Suppressor macrophage (primary cell): ENCODE data around the gene LARGE2.
"Not testable (repeated sequence)": the region's sequence is repeated elsewhere in the genome, so short reads cannot be mapped to it uniquely, and the experiment has no call there.

Experiments
- DNase-seq, 4 experiments: peaks; one replicate each; pipeline ENCODE4 v3.0.0-alpha.2; 2020 to 2022

LARGE2 gene

DNA sequence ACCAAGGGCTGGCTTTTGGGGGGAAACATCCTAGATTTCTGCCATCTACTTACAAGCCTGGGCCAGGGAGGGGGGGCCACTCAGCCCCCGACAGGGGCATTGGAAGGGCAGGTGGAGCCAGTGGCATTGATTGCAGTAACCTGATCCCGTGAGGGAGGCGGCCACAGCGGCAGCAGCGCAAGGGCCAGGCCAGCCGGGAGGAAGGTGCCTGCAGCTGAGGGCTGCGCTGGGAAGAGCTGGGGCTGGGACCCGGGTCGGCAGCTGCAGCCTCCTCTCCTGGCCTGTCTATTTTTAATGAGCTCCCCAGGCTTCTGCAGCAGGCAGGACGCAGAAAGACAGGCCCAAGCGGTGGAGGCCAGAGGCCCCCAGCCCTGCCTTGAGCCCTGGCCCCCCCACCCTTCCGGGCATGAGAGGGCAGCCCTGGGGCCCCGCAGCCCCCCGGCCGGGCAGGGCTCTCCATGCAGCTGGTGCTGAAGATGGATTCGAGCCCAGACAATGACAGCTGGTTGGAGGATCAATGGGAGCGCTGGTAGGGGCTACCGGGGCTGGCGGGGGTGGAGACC is 26.0 kb upstream of the LARGE2 start:
- no peak for DNase-seq

DNA sequence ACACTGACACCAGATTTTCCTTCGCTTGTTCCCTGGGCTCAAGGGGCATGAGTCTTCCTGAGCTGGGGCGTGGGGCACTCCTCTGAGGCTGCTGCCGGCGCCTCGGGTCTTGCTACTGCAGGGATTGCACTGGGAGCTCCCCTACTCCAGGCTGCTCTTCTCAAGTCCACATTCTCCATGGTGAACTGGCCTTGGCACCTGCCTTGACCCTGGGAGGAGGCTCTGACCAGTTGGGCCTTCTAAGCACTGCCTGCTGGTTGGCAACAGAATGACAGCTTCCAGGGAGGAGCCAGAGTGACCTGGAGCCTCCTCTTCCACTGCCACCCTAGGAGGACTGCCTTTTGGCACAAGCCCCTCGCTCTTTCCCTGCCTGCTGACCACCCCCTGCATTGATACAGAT is 24.9 kb upstream of the LARGE2 start:
- no peak for DNase-seq

DNA sequence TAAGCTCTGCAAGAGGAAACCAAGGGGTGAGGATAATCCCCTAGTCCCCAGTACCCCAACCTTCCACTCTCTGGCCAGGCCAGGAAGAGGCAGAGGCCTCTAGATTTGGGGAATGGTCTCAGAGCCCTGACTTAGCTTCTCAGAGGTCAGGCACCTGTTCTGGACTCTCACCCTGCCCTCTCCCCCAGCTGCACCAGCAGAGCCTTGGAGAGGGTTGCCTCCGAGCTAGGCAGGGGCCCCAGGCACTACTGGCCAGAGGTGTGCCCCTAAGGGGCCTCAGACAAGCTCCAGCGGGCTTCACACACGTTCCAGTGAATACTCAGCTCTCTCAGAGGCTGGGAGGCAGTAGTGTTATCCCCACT is 23.4 kb upstream of the LARGE2 start:
- DNase-seq, result no peak

DNA sequence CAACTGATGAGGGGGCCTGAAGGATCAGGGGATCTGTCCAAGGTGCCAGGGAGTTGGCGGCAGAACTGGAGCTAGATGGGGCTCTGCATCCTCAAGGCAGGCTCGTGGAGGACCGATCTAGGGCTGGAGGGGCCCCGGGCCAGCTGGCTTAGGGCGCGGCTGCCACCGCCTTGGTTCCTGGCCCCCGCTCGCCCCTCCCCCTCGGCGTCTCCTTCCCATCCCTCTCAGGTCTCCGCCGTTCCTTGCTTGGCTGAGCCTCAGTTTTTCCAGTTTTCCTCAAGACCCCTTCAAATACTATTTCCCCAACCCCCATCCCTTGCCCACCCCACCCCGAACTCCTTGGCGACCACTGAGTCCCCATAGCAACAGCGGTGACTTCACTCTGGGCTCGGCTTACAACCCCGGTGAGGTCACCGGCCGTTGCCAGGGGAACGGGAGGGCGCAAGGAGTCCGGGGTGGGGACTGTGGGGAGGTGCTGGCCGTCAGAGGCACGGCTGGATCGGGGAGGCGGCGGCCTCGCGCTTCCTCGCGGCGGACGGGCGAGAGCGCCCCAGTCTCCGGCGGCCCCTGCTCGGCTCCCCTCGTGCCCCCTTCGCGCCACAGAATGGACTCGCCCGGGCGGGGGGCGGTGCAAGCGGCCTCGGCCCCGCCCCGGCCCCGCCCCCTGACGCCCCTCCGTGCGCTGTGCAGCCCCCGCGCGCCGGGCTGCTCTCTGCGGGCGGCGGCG is 22.8 kb upstream of the LARGE2 start:
- DNase-seq, result peak; percentile 61 to 83 (median 68)

DNA sequence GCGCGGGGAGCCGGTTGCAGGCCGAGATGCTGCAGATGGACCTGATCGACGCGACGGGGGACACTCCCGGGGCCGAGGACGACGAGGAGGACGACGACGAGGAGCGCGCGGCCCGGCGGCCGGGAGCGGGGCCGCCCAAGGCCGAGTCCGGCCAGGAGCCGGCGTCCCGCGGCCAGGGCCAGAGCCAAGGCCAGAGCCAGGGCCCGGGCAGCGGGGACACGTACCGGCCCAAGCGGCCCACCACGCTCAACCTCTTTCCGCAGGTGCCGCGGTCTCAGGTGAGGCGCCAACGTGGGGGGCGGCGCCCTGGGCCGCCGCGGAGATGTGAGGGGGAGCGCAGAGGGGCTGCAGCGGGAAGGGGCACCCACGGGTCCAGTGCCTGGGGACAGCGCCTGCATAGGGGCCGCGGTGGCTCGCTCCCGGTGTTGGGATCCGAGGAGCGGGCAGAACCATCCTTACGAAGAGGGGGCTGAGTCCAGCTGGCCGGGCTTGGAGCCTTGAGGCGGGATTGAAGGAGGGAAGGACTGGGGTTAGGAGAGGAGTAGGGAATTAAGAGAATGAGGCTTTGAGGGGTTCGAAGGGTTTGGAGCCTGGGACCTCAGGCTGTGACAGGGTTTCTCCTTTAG is 22.2 kb upstream of the LARGE2 start:
- DNase-seq, result not testable (repeated sequence)

DNA sequence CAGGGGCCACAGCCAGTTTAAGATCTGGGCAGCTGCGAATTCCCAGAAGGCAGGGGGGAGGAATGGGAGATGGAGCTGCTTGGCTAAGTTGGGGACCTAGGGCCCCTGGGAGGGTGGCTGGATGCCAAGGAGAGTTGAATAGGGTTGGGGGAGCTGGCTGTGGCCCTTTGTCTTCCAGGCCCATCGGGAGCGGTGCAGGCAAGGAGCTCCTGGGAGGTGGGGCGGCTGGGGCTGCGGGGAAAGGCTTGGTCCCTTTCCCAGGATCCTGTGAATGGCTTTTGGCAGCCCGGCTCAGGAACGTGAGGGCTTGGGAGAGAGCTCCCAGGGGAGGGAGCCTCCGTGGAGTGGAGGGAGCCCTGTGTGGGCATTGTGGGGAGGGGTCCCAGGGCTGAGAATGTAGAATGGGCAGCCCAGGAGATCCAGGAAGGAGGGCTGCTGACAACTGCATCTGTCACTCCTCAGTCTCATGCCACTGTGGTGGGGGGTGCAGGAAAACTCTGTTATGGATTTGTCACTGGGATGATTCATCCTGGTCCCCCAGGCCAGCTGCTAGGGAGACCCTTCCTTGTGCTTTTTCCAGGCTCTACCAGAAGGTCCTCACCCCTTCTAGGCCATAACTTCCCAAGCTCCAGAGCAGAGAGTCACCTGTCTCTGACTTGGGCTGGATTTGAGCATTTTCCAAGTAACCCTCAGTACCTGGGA is 21.4 kb upstream of the LARGE2 start:
- no peak for DNase-seq

DNA sequence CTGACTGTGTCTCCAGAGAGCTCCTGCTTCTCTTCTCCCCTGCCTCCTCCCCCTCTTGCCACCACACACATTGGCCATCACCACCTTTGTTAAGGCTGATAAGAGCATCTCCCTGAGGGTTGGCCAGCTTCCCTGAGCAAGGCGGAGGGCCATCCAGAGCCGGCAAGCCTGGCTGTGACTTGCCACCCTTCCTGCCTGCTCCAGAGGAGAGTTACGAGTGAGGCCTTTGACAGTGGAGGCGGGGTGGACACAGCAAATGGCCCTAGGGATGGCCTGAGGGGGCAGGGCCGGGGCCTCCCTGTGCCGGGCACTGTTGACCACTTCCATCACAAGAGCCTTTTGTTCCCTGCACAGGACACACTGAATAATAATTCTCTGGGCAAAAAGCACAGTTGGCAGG is 20.8 kb upstream of the LARGE2 start:
- no peak for DNase-seq

DNA sequence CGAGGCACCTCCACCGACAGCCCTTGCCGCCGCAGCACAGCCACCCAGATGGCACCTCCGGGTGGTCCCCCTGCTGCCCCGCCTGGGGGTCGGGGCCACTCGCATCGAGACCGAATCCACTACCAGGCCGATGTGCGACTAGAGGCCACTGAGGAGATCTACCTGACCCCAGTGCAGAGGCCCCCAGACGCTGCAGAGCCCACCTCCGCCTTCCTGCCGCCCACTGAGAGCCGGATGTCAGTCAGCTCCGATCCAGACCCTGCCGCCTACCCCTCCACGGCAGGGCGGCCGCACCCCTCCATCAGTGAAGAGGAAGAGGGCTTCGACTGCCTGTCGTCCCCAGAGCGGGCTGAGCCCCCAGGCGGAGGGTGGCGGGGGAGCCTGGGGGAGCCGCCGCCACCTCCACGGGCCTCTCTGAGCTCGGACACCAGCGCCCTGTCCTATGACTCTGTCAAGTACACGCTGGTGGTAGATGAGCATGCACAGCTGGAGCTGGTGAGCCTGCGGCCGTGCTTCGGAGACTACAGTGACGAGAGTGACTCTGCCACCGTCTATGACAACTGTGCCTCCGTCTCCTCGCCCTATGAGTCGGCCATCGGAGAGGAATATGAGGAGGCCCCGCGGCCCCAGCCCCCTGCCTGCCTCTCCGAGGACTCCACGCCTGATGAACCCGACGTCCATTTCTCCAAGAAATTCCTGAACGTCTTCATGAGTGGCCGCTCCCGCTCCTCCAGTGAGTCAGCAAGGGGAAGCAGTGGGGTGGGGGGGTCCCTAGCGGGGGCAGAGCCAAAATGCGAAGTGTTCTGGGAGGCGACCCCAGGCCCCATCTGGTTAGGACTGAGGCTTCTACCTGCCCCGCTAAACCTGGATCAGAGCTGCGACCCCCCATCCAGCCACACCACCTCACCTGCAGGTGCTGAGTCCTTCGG is 19.7 kb upstream of the LARGE2 start:
- no peak for DNase-seq

DNA sequence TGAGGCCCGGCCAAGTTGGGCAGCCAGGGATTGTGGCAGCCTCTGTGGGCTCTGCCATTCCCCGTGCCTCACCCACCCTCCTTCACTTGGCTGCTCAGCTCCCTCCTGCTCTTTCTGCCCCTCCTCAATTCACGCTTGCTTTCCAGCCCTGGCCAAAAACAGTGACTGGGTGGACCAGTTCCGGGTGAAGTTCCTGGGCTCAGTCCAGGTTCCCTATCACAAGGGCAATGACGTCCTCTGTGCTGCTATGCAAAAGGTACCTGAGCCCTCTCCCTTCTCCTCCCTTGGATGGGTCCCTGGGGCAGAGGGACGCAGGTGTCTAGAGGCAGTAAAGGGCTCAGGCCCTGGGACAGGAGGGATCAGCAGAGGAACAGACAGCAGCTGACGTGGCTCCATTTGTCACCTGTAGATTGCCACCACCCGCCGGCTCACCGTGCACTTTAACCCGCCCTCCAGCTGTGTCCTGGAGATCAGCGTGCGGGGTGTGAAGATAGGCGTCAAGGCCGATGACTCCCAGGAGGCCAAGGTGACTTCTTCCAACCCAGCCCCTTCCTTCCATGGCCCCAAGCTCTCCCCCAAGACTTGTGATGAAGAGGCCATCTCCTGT is 18.0 kb upstream of the LARGE2 start:
- no peak for DNase-seq

DNA sequence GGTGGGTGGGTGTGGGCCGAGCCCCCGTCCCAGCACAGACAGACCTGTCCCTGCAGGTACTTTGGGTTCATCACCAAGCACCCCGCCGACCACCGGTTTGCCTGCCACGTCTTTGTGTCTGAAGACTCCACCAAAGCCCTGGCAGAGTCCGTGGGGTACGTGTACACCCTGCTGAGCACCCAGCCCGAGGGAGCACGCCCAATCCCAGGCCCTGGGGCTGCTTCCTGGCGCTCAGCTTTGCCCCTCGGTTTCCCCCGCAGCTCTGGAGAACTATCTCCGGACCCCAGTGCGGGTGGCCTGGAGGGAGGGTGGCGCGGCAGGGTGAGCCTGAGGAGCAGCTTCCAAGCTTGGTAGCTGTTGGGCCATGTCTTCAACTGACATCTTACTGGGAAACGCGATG is 17.4 kb upstream of the LARGE2 start:
- DNase-seq, result no peak

DNA sequence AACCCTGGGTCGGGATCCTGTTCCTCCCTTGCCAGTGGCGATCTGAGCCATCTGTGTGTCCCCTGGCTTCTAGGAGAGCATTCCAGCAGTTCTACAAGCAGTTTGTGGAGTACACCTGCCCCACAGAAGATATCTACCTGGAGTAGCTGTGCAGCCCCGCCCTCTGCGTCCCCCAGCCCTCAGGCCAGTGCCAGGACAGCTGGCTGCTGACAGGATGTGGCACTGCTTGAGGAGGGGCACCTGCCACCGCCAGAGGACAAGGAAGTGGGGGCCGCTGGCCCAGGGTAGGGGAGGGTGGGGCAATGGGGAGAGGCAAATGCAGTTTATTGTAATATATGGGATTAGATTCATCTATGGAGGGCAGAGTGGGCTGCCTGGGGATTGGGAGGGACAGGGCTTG is 16.9 kb upstream of the LARGE2 start:
- DNase-seq, result not testable (repeated sequence)

DNA sequence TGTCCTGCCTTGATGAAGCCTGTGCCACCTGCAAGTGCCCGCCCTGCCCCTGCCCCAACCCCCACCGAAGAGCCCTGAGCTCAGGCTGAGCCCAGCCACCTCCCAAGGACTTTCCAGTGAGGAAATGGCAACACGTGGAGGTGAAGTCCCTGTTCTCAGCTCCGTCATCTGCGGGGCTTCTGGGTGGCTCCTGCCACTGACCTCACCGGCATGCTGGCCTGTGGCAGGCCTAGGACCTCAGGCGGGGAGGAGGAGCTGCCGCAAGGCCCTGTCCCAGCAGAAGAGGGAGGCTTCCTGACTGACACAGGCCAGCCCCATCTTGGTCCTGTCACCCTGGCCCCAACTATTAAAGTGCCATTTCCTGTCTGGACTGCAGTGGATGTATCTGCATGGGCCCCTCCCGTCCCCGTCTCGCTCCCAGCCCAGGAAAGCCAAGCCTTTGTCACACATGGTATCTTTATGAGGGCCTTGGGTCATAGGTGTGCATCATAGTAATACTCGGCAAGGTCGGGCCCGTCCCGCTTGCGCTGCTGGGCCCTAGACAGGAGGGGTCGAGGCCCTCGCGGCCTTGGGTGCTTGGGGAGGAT is 16.3 kb upstream of the LARGE2 start:
- peak in 2 of 4 experiments; percentile 26 to 37 for DNase-seq

DNA sequence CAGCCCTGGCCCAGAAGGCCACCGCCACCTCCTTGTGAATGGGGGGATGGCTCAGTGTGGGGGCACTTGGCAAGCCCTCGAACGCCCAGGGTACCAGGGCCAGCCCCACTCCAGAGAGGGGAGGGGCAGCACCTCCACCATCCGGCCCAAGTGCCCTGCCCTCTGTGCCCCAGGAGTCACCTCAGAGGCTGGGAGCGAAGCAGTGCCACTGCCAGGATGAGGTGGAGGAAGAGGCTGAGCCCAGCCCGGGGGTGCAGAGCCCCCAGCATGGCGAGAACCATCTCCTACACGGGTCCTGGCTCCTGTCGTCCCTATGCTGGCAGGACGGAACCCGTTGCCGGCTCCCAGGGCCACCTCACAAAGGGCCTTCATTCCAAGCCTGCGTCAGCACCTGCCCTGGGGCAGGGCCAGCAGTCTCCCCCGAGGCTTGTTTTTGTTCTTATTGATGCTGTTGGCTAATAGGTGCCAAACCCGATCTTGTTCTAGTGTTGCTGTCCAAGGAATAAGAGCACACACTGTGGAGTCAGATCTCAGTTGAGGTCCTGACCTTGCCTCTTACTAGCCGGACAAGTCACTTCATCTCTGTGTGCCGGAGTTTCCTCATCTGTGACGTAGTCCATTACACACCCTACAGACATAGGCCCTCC is 15.4 kb upstream of the LARGE2 start, which contains the start of gene FREY1:
Gene FREY1 (minus strand): TSS at position 307 of the 647 bp plus-strand sequence. CDS start 26 bp downstream, at position 281.
- no peak for DNase-seq

DNA sequence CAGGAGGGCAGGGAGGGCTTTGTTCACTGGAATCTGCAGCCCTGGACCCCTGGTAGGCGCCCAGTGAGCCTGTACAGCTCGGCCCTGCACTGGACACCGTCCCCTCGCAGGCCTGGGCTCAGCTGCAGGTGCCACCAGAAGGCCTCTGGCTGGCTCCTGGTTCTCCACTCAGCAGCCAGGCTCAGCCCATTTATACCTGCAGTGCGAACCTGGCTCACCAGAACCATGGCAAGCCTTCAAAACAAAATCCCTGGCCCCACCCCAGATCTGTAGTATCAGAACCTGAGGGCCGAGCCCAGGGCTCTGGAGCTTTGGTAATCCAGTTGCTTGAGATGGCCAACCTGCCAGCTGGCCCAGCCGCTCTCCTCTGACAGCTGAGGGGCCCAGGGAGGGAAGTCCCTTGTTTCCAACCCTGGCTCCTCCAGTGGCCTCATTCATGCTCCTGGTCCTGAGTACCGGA is 14.5 kb upstream of the LARGE2 start:
- no peak for DNase-seq

DNA sequence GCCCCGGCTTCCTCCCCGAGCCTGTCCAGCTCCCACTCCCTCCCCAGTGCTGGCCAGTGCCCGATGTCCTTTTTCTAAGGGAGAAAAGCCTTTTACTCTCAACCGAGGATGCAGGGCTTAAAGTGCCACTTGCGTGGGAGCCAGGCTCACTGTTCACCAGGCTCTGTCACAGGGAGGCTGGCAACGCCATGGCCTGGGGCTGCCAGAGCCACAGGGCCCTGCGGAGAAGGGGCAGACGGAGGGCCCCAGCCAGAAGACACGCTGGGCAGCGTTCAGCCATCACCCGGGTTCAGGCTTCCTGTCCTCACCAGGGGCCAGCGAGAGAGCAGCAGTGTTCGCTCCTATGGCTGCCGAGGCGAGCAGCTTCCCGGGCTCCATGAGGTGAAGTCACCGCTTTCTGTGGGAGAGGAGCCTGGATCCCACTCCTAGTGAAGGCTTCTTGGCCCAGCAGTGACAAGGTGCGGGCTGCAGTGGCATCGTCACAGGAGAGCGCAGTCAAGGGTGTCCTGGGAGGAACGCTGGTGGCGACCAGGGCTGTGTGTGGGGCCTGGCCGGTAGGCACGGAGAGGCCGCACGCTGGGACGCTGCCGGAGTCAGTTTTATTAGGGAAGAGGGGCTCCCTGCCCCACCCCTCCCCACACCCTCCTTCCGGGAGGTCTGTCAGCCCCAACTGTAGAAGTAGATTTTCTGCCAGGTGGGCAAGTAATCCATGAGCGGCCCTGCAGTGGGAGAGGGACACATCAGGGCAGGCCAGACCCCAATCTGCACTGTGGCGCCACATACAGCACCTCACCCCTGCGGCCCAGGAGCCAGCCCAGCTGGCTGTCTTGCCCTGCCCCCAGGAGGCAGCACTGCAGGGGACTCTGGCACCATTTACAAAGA is 12.6 kb upstream of the LARGE2 start:
- DNase-seq, result no peak

DNA sequence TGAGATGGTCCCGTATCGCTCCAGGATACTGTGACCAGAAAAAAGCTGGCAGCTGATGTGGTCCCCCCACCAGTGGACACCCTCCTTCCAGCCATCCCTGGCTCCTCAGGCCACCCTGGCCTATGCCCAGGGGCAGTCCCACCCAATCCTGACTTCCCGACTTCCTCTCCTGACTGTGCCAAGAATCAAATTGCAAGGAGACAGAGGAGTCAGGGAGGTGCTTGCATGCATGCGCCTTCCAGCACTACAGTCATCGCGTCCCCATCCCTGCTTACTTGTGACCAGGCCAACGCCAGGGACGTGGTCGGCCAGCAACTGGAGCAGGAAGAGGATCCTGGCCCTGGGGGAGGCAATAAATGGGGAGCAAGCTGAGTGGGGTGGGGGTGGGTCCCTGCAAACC is 11.8 kb upstream of the LARGE2 start:
- no peak for DNase-seq

DNA sequence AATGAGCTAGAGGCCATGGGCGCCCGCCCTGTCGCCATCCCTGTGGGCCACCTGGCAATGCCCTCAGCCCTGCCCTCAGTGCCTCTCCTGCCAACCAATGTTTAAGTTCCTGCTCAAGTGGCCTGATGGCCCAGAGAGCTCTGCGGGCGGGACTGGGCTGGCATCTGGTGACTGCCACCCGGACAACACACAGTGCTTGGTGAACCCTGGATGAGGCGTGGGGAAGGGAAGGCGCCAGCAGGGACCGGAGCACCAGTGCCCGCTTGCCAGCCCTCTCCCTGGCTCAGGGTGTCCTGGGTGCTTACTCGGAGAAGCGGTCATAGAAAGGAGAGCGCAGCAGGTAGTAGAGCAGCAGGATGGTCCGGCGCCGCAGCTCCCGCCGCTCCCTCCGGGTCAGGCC is 8.9 kb upstream of the LARGE2 start:
- DNase-seq, result no peak

DNA sequence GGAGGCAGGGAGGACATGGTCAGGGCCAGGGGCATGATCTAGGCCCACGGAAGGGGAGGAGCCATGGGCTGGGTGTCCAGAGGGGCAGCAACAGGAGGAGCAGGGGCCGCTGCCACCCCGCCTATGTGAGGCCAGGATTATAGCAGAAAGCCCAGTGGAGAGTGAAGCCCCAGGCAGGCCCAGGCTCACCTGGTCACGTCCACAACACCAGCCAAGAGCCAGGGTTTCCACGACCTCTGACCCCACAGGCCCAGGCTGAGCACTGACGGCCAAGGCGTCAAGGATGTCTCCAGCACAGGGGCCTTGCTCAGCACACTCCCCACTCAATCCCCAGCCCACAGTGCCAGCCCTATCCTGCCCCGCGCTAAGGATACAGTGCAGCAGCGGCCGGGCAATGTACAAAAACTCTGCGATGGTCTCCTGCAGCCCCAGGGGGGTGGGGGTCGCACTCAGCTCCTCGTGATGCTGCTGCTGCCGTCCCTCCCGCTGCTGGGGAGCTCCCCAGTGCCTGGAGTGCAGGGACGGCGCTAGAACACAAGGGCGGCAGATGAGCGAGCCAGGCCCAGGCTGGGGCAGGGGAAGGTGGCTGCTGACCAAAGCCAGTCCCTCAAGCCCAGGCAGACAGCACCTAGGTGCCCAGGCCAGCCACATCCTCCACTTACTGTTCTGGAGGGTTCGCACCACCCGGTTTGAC is 8.4 kb upstream of the LARGE2 start:
- no peak for DNase-seq

DNA sequence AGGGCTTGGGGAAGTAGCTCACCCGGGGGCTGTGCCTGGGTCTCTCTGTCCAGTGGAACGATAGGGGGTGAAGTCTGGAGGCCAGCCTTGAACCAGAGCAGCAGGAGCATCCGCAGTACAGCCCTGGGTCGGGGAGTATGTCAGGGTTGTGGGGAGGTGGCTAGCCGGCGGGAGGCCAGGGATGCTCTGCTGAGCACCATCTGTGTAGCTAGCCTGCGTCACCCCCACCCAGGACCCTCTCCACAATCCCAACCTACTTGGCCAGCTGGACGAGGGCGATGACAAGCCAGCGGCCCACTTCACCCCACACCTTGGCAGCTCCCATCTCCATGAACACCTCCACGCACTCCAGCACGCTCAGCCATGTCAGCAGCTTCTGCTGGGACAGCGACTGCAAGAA is 7.0 kb upstream of the LARGE2 start:
- DNase-seq, result no peak
